DOHH2 (cell line): Measurements from ENCODE around the gene COA6.

Experiments
- CTCF ChIP-seq: fragments of 200-600 bp; sonication (generic); IDR thresholded peaks from one replicate; pipeline ENCODE4 v1.5.1; 2014; ENCODE audit warnings: antibody characterized with exemption, mild to moderate bottlenecking, low read depth, low read length; ENCODE audit not compliant: poor library complexity, severe bottlenecking
- EZH2phosphoT487 ChIP-seq: fragments of 200-600 bp; sonication (generic); IDR thresholded peaks from 2 replicates; pipeline ENCODE4 v1.6.1; 2017; ENCODE audit warnings: borderline replicate concordance, mild to moderate bottlenecking, antibody characterized with exemption, low read length, moderate library complexity, mixed read lengths

- TF ChIP-seq CTCF (no peak), EZH2phosphoT487 (no peak)
These were observed 8.7 kb downstream of the COA6 start for GRCh38 chr1:234381699-234382555.
